Ureter (tissue), 1 donor: ENCODE measurements around the gene GPATCH3. TPM values are rescaled to one million over a fixed set of nuclear protein-coding genes. Genes with fewer than 3 reads are reported as not detected.
"Not testable (repeated sequence)": the region's sequence is repeated elsewhere in the genome, so short reads cannot be mapped to it uniquely, and the experiment has no call there.

Source experiments
- DNase-seq: peaks from one replicate; pipeline ENCODE4 v3.0.0-alpha.2; 2020; ENCODE audit warnings: low spot score
- total RNA-seq: library from RNA; stranded (reverse); gene quantifications from one replicate; pipeline ENCODE4 v1.2.4, GENCODE V29; 2023
- donor health status: DM: yes; HTN: yes; CAD: no.

GPATCH3 gene
- total RNA-seq, 1 donor from 2014 or later = 9.0 TPM

- no peak for DNase-seq
Measured at GRCh38 chr1:26913754-26914619, 13.7 kb upstream of the GPATCH3 start, which contains the start of gene NR0B2. NR0B2 (minus strand) TSS chr1:26913975; CDS start chr1:26913940, 35 bp downstream.

- no peak for DNase-seq
Measured at GRCh38 chr1:26913389-26913753, 13.1 kb upstream of the GPATCH3 start.

- DNase-seq = no peak
Measured at GRCh38 chr1:26912147-26912490, 11.9 kb upstream of the GPATCH3 start.

GRCh38 chr1:26911399-26912146 lies 11.3 kb upstream of the GPATCH3 start:
- no peak for DNase-seq

GRCh38 chr1:26910343-26911160 lies 10.3 kb upstream of the GPATCH3 start:
- DNase-seq = no peak

- DNase-seq = no peak
Measured at GRCh38 chr1:26909951-26910342, 9.7 kb upstream of the GPATCH3 start.

- DNase-seq = no peak
Measured at GRCh38 chr1:26907071-26907917, 7.0 kb upstream of the GPATCH3 start.

- DNase-seq = no peak
Measured at GRCh38 chr1:26900815-26901511, 696 bp upstream of the GPATCH3 start.

- no peak for DNase-seq
Measured at GRCh38 chr1:26897351-26897750, 2.9 kb downstream of the GPATCH3 start.

- DNase-seq = no peak
Measured at GRCh38 chr1:26894263-26894662, 6.0 kb downstream of the GPATCH3 start.

GRCh38 chr1:26890467-26890796 lies 9.8 kb downstream of the GPATCH3 start:
- DNase-seq = no peak

- peak; percentile 81 for DNase-seq
Measured at GRCh38 chr1:26889551-26890466, 10.5 kb downstream of the GPATCH3 start, which contains the start of gene GPN2. GPN2 (minus strand) TSS chr1:26890283; CDS start chr1:26890096, 187 bp downstream.

- DNase-seq = no peak
Measured at GRCh38 chr1:26888231-26888630, 12.0 kb downstream of the GPATCH3 start.

- no peak for DNase-seq
Measured at GRCh38 chr1:26887125-26887524, 13.1 kb downstream of the GPATCH3 start.

GRCh38 chr1:26882696-26883463 lies 17.4 kb downstream of the GPATCH3 start:
- no peak for DNase-seq

GRCh38 chr1:26881611-26882010 lies 18.7 kb downstream of the GPATCH3 start:
- not testable (repeated sequence) for DNase-seq

- DNase-seq = no peak
Measured at GRCh38 chr1:26879793-26880192, 20.5 kb downstream of the GPATCH3 start.

GRCh38 chr1:26877326-26877725 lies 22.9 kb downstream of the GPATCH3 start:
- DNase-seq = no peak

GRCh38 chr1:26874896-26875295 lies 25.4 kb downstream of the GPATCH3 start:
- DNase-seq = no peak
